ENCODE measurements around the gene PANK1.

Gene PANK1

GRCh38 chr10:89644967-89645741 is at the start of gene PANK1:
Gene PANK1, minus strand, starts transcription at chr10:89645242. Its CDS starts 351 bp downstream, at chr10:89644891.
- DNase-seq = peak; percentile 95

GRCh38 chr10:89693176-89693575 is 48.1 kb upstream of the PANK1 start:
- no peak for DNase-seq

- no peak for DNase-seq
These were observed 47.4 kb upstream of the PANK1 start for GRCh38 chr10:89692416-89692815.

- no peak for DNase-seq
These were observed 45.0 kb upstream of the PANK1 start for GRCh38 chr10:89690027-89690426.

GRCh38 chr10:89685936-89686335 is 40.9 kb upstream of the PANK1 start:
- DNase-seq = no peak

GRCh38 chr10:89684604-89685003 is 39.6 kb upstream of the PANK1 start:
- DNase-seq = no peak

- DNase-seq = no peak
These were observed 38.8 kb upstream of the PANK1 start for GRCh38 chr10:89683883-89684282.

GRCh38 chr10:89679986-89680385 is 34.9 kb upstream of the PANK1 start:
- DNase-seq = no peak

GRCh38 chr10:89677341-89677740 is 32.3 kb upstream of the PANK1 start:
- no peak for DNase-seq

GRCh38 chr10:89670926-89671325 is 25.9 kb upstream of the PANK1 start:
- no peak for DNase-seq

GRCh38 chr10:89669985-89670384 is 24.9 kb upstream of the PANK1 start:
- DNase-seq = no peak

GRCh38 chr10:89668386-89669071 is 23.5 kb upstream of the PANK1 start:
- DNase-seq = peak; percentile 67

- DNase-seq = no peak
These were observed 21.1 kb upstream of the PANK1 start for GRCh38 chr10:89666138-89666537.

- DNase-seq = no peak
These were observed 20.3 kb upstream of the PANK1 start for GRCh38 chr10:89665302-89665701.

- DNase-seq = no peak
These were observed 19.2 kb upstream of the PANK1 start for GRCh38 chr10:89664203-89664602.

- no peak for DNase-seq
These were observed 18.1 kb upstream of the PANK1 start for GRCh38 chr10:89663144-89663543.

GRCh38 chr10:89662596-89662995 is 17.6 kb upstream of the PANK1 start:
- no peak for DNase-seq

- DNase-seq = no peak
These were observed 14.4 kb upstream of the PANK1 start for GRCh38 chr10:89659143-89660131.

- no peak for DNase-seq
These were observed 12.3 kb upstream of the PANK1 start for GRCh38 chr10:89657302-89657701.

GRCh38 chr10:89655722-89656121 is 10.7 kb upstream of the PANK1 start:
- DNase-seq = no peak

- peak; percentile 80 for DNase-seq
These were observed 8.4 kb upstream of the PANK1 start for GRCh38 chr10:89653410-89653869.

GRCh38 chr10:89652806-89653370 is 7.8 kb upstream of the PANK1 start:
- DNase-seq = peak; percentile 51
